TTC549 (cell line): ENCODE data around the gene RAP1B.

Experiments
- FAIRE-seq: peaks from 2 replicates; lab custom pipeline; 2012; peaks lifted over from hg19 to GRCh38; lab: Jason Lieb, UNC

The RAP1B gene

DNA sequence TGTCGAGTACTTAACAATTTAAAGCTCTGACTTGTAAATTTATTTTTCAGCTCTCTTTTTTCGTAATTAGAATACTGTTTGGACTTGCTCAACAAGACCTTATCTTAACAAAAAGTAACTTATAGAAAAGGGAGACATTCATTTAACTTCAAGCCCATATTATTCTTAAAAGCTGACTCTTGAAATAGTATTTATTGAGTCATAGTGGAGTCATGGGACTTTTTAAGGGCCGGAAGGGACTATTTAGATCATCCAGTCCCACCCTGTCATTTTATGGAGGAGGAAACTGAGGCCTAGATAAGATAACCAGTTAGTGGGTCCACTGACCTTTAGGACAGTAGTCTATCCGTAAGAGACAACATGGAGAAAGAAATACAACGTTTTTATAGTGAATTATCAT, 1.5 kb downstream of the RAP1B start:
- no peak for FAIRE-seq

- no peak for FAIRE-seq
These were observed 2.0 kb downstream of the RAP1B start for GRCh38 chr12:68612697-68613096.

DNA sequence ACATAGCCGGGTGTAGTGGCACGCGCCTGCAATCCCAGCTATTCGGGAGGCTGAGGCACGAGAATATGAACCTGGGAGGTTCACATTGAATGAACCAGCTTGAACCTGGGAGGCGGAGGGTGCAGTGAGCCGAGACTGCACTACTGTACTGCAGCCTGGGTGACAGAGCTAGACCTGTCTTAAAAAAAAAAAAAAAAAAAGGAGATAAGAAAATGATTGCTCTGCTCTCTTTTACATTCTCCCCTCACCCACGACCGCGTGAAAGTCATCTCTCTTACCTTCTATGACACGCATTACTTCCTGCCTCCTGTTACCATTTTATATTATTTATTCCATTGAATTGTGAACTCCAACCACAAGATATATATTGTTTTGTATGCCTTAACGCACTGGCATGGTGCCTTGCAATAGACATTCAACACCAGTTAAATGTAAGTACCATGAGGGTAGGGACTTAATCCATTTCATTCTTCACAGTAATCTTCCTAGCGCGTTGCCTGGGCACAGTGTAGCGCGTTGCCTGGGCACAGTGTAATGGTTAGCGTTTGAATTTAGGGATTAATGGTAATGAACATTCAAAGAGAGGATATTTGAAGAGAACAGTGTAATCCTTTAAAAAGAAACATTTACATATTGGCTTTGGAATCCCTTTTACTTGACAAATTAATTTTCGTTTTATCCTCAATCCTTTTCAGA, 2.7 kb downstream of the RAP1B start:
- no peak for FAIRE-seq

- FAIRE-seq: no peak
These were observed 3.5 kb downstream of the RAP1B start for GRCh38 chr12:68614105-68614679.

GRCh38 chr12:68614769-68615168, 4.1 kb downstream of the RAP1B start:
- no peak for FAIRE-seq

DNA sequence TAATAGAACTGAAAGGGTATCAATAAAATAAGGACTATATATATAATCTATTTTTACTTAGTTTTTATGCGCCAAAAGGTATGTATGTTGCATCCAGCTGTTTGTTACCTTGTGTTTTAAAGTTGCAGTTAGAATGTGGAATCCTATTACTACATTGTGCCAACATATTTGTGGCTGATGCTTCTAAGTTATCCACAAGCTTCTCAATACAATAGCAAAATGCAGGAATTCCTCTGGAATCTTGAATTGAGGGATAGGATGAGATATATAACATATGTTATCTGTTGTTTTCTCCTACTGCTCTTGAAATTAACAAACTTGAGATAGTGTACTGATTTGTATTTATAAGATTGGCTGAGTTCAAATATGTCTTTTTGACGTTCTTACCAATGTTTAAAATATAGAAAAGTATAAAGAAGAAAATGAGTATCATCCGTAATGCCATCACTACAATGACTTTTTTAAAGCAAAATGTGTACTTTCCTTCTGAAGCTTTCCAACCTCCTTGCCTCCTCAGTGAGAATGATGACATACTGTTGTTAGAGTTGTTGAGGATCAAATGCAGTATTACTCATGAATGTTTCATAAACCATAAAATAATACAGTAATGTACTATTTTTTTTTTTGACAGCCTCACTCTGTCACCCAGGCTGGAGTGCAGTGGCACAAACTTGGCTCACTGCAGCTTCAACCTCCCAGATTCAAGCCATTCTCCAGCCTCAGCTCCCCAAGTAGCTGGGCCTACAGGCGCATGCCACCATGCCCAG, 6.6 kb downstream of the RAP1B start:
- FAIRE-seq: no peak

DNA sequence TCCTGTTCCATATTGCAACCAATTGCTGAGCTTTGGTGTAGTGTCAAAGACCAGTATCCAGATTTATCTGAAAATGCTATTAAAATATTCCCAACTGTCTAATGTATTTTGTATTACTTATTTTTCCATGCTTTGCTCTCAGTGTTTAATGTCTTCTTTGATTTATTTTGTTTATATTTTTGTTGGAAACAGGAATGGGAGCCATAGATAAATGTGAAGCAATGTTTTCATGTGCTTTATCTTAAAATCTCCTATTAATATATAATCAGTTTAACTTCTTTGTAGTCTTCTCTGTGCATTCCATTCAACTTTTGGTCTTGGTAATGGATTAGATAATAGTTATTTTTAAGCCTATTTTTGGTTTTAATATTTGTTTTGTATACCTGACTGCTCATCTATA, 8.8 kb downstream of the RAP1B start:
- FAIRE-seq: no peak

DNA sequence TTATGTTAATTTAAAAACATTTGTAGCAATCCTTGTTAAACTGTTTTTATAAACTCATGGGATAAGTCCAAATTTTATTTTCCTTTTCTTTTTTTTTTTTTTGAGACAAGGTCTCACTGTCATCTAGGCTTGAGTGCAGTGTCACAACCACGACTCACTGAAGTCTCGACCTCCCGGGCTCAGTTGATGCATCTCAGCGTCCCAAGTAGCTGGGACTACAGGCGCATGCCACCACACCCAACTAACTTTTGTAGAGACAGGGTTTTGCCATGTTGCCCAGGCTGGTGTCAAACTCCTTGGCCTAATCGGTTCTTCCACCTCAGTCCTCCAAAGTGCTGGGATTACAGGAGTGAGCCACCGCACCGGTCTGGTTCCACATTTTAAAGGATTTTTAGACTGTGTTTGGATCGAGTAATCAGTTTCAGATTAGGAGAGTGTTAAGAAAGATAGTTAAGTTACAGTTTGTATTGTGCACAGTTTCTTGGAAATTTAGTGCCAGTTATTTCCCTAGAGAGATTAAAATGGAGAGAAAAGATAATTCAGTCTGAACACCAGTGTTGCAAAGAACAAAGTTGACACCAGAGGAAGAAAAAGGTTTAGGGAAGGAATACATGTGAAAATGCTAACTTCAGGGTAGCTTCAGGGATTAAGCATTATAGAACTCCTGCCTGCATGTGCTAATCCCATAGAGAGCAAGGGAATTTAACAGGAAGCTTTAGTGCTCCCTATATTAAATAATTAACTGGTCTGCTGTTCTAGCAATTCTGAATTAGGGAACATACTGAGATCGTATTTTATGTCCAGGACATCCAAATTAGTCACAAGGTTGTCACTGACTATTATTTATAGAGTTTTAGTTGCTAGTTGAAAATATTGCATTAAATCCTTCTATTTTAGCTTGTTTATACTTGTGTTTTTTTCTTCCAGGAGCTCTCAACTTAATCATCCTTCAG, 10.1 kb downstream of the RAP1B start:
- FAIRE-seq: no peak

DNA sequence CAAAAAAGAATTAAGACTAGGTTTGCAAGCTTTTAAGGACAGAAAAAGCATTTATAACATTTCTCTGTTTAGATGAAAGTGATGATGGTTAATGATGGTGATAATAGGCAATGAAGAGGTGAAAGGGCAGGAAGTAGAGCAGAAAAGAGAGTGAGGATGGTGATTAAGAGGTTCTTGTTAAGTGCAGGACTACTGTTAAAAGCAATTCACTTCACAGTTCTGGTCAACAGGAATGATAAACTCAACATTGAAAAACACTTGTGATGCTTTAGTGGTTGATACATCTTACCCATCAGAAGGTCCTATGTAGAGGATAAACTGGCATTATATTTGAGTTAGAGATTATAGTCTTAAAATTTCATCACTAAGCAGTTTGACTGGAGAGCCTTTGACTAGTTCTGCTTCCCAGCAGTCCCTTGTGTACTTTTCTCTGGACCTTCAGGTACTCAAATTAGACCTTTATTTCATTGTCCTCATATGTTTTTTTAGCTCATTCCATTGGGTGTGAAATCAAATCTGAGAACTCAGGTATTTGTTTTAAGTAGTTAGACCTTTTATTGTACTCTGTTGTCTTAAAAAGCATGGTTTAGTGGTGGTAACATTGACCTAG, 10.9 kb downstream of the RAP1B start:
- FAIRE-seq: no peak

GRCh38 chr12:68622250-68622649, 11.6 kb downstream of the RAP1B start:
- no peak for FAIRE-seq

DNA sequence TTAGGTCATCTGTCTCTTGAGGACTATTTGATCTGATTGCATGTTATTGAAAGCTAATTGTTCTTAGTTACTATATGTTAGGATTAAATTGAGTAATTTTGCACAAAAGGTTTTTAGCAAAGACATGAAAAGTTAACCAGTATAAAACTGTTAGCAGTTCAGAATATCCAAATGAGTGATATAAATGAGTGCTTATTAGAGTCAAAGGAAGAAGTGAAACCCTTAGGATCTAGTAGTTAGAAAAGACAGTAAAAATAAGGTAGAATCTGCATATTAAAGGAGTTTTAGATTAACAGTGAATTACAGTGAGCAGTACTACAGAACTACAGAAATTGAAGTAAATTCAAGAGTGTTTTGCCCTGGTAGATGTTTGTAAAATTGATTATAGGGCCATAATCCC, 12.4 kb downstream of the RAP1B start:
- FAIRE-seq: no peak

DNA sequence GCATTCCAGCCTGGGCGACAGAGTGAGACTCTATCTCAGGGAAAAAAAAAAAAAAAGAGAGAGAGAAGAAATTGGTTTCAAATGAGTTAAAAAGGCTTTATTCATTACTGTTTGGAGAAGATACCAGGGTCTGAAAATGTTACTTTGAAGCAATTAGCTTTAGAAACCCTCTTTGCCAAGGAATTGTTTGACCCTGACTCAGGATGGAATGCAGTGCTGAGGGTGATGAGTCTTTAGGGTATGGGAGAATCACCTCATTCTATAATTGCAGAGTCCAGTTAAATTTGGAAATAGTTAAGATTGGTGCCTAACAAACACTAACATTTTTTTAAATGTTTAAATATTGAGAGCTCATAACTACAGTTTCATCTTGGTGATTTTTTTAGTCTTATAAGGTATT, 13.3 kb downstream of the RAP1B start:
- FAIRE-seq: no peak

GRCh38 chr12:68624933-68625332, 14.2 kb downstream of the RAP1B start:
- FAIRE-seq: no peak

- FAIRE-seq: no peak
These were observed 17.1 kb downstream of the RAP1B start for GRCh38 chr12:68627673-68628319.

- no peak for FAIRE-seq
These were observed 18.0 kb downstream of the RAP1B start for GRCh38 chr12:68628698-68629097.

DNA sequence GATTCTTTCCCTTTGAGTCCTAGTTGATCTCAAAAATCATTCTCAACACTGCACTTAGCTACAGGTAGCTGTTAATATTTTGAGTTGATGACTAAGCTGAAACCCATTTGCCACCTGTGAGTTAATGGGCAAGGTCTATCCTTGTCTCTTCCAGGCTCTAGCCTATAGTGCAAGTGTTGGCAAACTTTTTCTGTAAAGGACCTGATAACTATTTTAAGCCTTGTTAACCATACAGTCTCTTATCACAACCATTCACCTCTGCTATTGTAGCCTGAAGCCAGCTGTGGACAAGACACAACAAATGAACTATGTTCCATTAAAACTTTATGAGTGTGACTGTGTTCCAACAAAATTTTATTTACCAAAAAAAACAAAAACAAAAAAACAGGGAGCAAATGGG, 19.4 kb downstream of the RAP1B start:
- FAIRE-seq: no peak

DNA sequence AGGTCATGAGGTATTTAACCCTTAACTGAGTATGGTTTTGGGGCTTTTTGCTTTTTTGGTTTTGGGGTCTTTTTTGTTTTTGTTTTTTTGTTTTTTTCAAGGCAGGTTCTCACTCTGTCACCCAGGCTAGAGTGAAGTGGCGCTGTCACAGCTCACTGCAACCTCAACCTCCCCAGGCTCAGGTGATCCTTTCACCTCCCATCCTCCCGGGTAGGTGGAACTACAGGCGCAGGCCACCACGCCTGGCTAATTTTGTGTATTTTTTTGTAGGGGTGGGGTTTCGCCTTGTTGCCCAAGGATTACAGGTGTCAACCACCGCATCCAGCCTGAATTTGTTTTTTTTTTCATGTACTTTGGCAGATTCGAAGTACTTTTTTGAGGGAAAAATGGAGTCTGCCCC, 19.9 kb downstream of the RAP1B start:
- FAIRE-seq: no peak

DNA sequence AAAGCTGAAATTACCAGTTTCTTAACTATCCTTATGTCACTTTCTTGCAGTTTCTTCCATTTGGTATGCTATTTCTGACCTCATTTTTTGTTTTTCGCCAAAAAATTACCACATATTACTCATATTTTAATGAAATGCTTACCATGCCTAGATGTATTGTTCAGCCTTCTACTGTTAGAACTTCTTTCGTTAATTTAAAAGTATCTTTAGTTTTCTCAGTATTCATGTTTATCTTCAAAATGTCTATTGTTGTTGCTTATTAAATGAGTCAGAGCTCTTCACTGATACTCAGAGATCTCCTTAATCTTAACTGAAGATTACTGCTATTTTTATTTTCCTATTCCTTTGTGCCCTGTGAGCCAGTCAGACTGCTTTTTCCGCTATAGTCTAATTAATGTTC, 20.5 kb downstream of the RAP1B start:
- no peak for FAIRE-seq

DNA sequence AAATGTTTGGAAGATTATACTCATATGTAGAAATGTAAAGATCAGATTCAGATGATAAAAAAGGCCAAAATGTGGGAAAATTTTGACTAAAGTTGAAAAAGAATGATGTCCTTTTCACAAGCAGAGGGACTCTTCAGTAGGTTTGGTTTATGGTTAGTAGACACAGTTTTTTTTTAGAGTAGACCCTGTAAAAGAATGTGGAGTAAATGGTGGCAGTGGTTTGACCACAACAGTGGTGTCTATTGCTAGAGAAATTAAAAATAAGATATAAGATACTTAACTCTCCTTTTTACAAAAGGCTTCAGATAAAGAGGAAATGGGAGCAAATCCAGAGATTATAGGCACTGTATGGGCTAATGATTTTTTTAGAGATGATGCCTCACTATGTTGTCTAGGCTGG, 21.8 kb downstream of the RAP1B start:
- no peak for FAIRE-seq

- no peak for FAIRE-seq
These were observed 23.2 kb downstream of the RAP1B start for GRCh38 chr12:68633614-68634558.
